Osteocyte (in vitro differentiated cells): ENCODE data around the gene CHST15. TPM values are rescaled to one million over a fixed set of nuclear protein-coding genes. Genes with fewer than 3 reads are reported as not detected.

ENCODE experiments used
- DNase-seq: peaks from one replicate; pipeline ENCODE4 v3.0.0; 2021; ENCODE audit warnings: mixed read lengths; ENCODE audit not compliant: unreplicated experiment; ENCODE audit errors: extremely low spot score
- H3K27ac Mint-ChIP-seq: one replicate; pipeline ENCODE4 v1.8.0; 2021; ENCODE audit warnings: mild to moderate bottlenecking, mixed read lengths; ENCODE audit not compliant: unreplicated experiment
- H3K27me3 Mint-ChIP-seq: one replicate; pipeline ENCODE4 v1.8.0; 2021; ENCODE audit warnings: mixed read lengths; ENCODE audit not compliant: unreplicated experiment
- H3K36me3 Mint-ChIP-seq: one replicate; pipeline ENCODE4 v1.8.0; 2021; ENCODE audit warnings: mixed read lengths; ENCODE audit not compliant: unreplicated experiment
- H3K4me1 Mint-ChIP-seq: one replicate; pipeline ENCODE4 v1.8.0; 2021; ENCODE audit warnings: mixed read lengths; ENCODE audit not compliant: unreplicated experiment
- H3K4me3 Mint-ChIP-seq: one replicate; pipeline ENCODE4 v1.8.0; 2021; ENCODE audit warnings: mild to moderate bottlenecking, moderate library complexity, mixed read lengths; ENCODE audit not compliant: unreplicated experiment
- H3K9me3 Mint-ChIP-seq: one replicate; pipeline ENCODE4 v1.8.0; 2021; ENCODE audit warnings: mixed read lengths; ENCODE audit not compliant: unreplicated experiment
- total RNA-seq: library from RNA; stranded (reverse); gene quantifications from 2 replicates; pipeline ENCODE4 v1.2.1, GENCODE V29; 2021
- TF ChIP-seq, protein P1 (sequence below): fragments of 200-600 bp; sonication (generic); IDR thresholded peaks from 2 replicates; pipeline ENCODE4 v1.5.0; 2021; ENCODE audit warnings: antibody characterized with exemption, mild to moderate bottlenecking, moderate library complexity

Gene CHST15
- total RNA-seq, 1 donor from 2014 or later, result 66.3 TPM

DNA sequence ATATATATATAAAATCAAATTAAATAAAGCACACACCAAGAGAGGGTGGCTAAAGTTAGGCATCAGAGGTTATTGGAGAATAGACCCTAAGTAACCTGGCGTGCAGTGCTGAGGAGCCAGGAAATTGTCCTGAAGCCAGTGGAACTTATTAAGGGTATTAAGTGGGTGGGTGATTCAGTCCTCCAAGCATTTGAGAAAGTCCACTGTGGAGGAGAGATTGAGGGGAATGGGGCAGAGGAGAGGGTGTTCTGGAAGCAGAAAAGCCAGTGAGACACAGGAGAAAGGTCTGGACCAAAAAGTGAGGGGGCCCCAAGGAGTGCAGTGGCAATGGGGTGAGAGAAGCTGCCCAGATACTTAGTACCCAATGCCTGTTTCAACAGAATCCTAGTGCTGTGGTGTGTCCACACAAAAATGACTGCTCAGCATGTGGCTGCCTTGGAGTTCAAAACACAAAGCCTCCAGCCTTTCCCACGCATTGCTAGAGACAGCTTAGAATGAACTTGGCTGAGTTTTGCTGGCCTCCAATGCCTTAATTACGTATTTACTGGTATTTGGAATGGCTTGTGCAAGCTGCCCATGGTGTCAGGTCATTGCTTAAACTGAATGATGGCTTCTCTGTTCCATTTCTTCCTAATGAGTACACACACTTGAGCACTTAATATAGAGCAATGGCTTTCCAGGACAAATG is 44.9 kb upstream of the CHST15 start:
- Mint-ChIP-seq H3K27ac (no peak overlapping the region), H3K27me3 (peaks cover 3% of the 10 kb centered on the region), H3K36me3 (no peaks in the 10 kb centered on the region), H3K9me3 (no peaks in the 10 kb centered on the region), H3K4me3 (no peak overlapping the region), H3K4me1 (peaks cover 8% of the 10 kb centered on the region)
- no peak for DNase-seq
- TF ChIP-seq, protein P1, sequence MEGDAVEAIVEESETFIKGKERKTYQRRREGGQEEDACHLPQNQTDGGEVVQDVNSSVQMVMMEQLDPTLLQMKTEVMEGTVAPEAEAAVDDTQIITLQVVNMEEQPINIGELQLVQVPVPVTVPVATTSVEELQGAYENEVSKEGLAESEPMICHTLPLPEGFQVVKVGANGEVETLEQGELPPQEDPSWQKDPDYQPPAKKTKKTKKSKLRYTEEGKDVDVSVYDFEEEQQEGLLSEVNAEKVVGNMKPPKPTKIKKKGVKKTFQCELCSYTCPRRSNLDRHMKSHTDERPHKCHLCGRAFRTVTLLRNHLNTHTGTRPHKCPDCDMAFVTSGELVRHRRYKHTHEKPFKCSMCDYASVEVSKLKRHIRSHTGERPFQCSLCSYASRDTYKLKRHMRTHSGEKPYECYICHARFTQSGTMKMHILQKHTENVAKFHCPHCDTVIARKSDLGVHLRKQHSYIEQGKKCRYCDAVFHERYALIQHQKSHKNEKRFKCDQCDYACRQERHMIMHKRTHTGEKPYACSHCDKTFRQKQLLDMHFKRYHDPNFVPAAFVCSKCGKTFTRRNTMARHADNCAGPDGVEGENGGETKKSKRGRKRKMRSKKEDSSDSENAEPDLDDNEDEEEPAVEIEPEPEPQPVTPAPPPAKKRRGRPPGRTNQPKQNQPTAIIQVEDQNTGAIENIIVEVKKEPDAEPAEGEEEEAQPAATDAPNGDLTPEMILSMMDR, result no peak

DNA sequence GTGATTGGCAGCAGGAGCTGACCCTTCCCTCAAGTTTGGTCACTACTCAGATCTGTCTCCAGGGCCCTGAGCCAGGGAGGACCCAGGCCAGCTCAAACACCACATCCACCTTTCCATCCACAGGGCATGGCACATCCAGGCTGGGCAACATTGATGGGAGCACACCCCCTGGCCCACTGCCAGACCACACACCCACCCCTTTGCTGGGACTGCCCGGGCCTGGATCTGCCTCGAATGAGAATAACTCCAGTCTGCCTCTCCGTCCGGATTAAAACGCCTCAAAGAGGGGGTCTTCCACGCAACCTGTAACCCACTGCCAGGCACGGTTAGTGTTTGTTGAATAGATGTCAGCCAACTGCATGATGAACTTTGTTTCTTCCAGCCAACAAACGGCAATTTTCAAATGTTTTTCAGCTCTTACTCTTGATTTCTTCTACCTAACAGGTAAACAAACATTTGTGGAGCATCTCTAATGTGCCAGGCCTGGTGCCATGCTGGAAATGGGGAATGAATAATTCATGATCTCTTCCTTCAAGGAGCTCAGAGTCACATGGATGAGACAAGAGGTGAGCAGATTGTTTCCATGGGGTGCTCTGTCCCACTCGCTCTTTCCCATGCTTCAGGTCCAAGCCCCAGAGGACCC is 41.0 kb upstream of the CHST15 start:
- H3K36me3 Mint-ChIP-seq, result no peaks in the 10 kb centered on the region
- H3K27ac Mint-ChIP-seq, result no peak overlapping the region
- no peak for DNase-seq
- peaks cover 8% of the 10 kb centered on the region for H3K4me1 Mint-ChIP-seq
- no peak overlapping the region for H3K4me3 Mint-ChIP-seq
- TF ChIP-seq, protein P1, result no peak
- H3K9me3 Mint-ChIP-seq, result no peaks in the 10 kb centered on the region
- H3K27me3 Mint-ChIP-seq, result peaks cover 3% of the 10 kb centered on the region

DNA sequence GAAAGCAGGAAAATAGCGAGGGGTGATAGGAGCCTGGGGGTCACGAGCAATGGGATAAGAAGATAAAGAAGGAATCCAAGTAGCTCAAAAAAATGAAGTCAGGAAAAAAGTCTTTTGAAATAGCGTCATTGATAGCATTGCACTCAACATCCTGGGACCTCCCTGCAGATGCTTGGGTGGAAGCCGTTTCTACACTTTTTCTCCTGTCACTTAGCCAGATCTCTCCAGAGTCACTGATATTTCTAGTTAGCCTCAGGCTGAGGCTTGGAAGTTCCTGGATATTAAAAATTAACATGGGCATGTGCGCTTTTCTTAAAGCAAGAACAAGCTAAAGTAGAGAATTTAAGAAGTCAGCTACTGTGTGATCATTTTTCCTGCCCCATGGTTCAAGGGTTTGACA is 39.5 kb upstream of the CHST15 start:
- Mint-ChIP-seq H3K27me3 (peaks cover 3% of the 10 kb centered on the region), H3K27ac (no peak overlapping the region), H3K4me1 (peaks cover 1% of the 10 kb centered on the region), H3K36me3 (no peaks in the 10 kb centered on the region), H3K4me3 (no peak overlapping the region), H3K9me3 (no peaks in the 10 kb centered on the region)
- TF ChIP-seq, protein P1, result no peak
- no peak for DNase-seq

DNA sequence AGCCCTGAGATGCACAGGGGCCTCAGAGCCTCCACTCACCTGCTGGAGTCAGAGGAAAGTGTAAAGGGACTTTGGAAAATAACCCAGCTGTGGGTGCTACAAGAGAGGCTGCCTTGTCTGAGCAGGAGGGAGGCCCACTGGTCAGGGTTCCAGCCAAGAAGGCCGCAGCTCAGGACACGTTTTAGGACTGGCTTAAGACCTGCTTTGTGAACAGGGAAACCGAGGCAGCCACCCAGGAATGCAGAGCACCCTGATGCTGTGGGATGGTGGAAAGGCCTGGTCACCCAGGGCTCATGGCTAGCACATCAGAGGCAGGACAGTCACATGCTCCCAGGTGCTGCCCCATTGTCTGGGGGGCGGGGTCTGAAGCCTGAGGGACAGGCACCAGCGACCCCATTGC is 38.9 kb upstream of the CHST15 start:
- Mint-ChIP-seq H3K36me3 (no peaks in the 10 kb centered on the region), H3K9me3 (no peaks in the 10 kb centered on the region), H3K27me3 (peaks cover 2% of the 10 kb centered on the region), H3K4me3 (no peak overlapping the region), H3K27ac (no peak overlapping the region), H3K4me1 (no peaks in the 10 kb centered on the region)
- no peak for DNase-seq
- TF ChIP-seq, protein P1, result no peak

DNA sequence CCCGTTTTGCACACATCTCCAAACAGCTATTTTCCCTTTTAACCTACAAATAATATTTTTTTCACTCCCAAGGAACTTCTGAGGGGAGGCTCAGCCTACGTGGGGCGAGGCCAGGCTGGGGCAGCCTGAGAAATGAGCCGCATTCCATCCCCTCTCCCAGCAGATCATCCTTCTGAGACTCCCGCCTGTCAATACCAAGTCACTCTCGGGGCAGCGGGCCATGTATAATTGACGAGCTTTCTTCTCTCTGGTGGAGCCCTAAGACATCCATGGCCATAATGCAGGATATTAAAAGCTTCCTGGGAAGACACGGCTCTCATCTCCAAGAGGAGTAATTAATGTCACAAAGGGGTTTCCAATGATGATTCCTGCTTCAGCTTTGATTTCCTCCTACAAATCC is 37.8 kb upstream of the CHST15 start:
- Mint-ChIP-seq H3K4me3 (no peak overlapping the region), H3K4me1 (no peaks in the 10 kb centered on the region), H3K27me3 (no peaks in the 10 kb centered on the region), H3K36me3 (no peaks in the 10 kb centered on the region), H3K27ac (no peak overlapping the region), H3K9me3 (no peaks in the 10 kb centered on the region)
- no peak for DNase-seq
- TF ChIP-seq, protein P1, result no peak
